ENCODE data around the gene FGF12.

FGF12 gene

GRCh38 chr3:192489579-192489978 lies 237.8 kb downstream of the FGF12 start:
- no peak for DNase-seq

GRCh38 chr3:192487033-192487432 lies 240.3 kb downstream of the FGF12 start:
- no peak for DNase-seq

GRCh38 chr3:192482809-192483208 lies 244.5 kb downstream of the FGF12 start:
- DNase-seq, result no peak

GRCh38 chr3:192482391-192482790 lies 244.9 kb downstream of the FGF12 start:
- DNase-seq, result no peak

GRCh38 chr3:192481638-192482037 lies 245.7 kb downstream of the FGF12 start:
- DNase-seq, result no peak

GRCh38 chr3:192467230-192468140 lies 259.9 kb downstream of the FGF12 start:
- peak; percentile 79 for DNase-seq

GRCh38 chr3:192449036-192449435 lies 278.3 kb downstream of the FGF12 start:
- no peak for DNase-seq

GRCh38 chr3:192445770-192446644 lies 281.3 kb downstream of the FGF12 start:
- peak; percentile 93 for DNase-seq

- DNase-seq, result no peak
Measured at GRCh38 chr3:192444791-192445106, 282.6 kb downstream of the FGF12 start.

- DNase-seq, result peak; percentile 87
Measured at GRCh38 chr3:192444096-192444790, 283.1 kb downstream of the FGF12 start.

GRCh38 chr3:192435241-192435640 lies 292.1 kb downstream of the FGF12 start:
- DNase-seq, result no peak

- DNase-seq, result no peak
Measured at GRCh38 chr3:192434186-192434585, 293.2 kb downstream of the FGF12 start.

GRCh38 chr3:192433704-192434103 lies 293.6 kb downstream of the FGF12 start:
- DNase-seq, result no peak

- DNase-seq, result no peak
Measured at GRCh38 chr3:192422997-192423342, 304.4 kb downstream of the FGF12 start.

GRCh38 chr3:192422321-192422996 lies 304.9 kb downstream of the FGF12 start:
- no peak for DNase-seq

- DNase-seq, result no peak
Measured at GRCh38 chr3:192419312-192419711, 308.0 kb downstream of the FGF12 start.

GRCh38 chr3:192417559-192418055 lies 309.7 kb downstream of the FGF12 start:
- DNase-seq, result no peak

- no peak for DNase-seq
Measured at GRCh38 chr3:192417017-192417416, 310.3 kb downstream of the FGF12 start.

- no peak for DNase-seq
Measured at GRCh38 chr3:192413461-192413860, 313.9 kb downstream of the FGF12 start.

- peak; percentile 67 for DNase-seq
Measured at GRCh38 chr3:192410684-192410960, 316.7 kb downstream of the FGF12 start.

- peak; percentile 69 for DNase-seq
Measured at GRCh38 chr3:192409838-192410683, 317.3 kb downstream of the FGF12 start.
